Panc1 (cell line): ENCODE data around the gene PGBD5. TPM values are rescaled to one million over a fixed set of nuclear protein-coding genes. Genes with fewer than 3 reads are reported as not detected.

ENCODE experiments used
- ATAC-seq: fragments of 200-7000 bp; cut with Tn5 transposase; 2 replicates; pipeline ENCODE4 v1.9.1; 2020; ENCODE audit warnings: mild to moderate bottlenecking, moderate library complexity
- BruUV-seq: library from RNA; stranded (reverse); fragments of 400-500 nt; replicated peaks from 2 replicates; lab custom pipeline; 2021; lab: Mats Ljungman, UMichigan
- CTCF ChIA-PET: fragments of 300-600 bp; sonication (Branson Sonifier 250); formaldehyde crosslinking; loops from one replicate; lab custom pipeline; 2022; ENCODE audit warnings: antibody characterized with exemption; lab: Charles Lee
- POLR2A ChIA-PET: fragments of 300-600 bp; sonication (Branson Sonifier 250); formaldehyde crosslinking; loops from one replicate; lab custom pipeline; 2022; ENCODE audit warnings: antibody characterized with exemption; lab: Charles Lee
- DNase-seq: peaks from one replicate; pipeline ENCODE4 v3.0.0-alpha.2; 2010; ENCODE audit warnings: low read depth, low spot score
- H3K27ac ChIP-seq: 2 replicates; pipeline ENCODE4 v1.5.1; 2011; ENCODE audit warnings: mild to moderate bottlenecking, low read length, inconsistent platforms
- H3K27me3 ChIP-seq: fragments of 200-500 bp; sonication (Bioruptor generic); 2 replicates; pipeline ENCODE4 v1.6.0; 2014; ENCODE audit warnings: low read length, inconsistent platforms; ENCODE audit not compliant: control insufficient read depth, insufficient read depth
- H3K36me3 ChIP-seq: fragments of 200-500 bp; sonication (Bioruptor generic); 2 replicates; pipeline ENCODE4 v1.5.1; 2014; ENCODE audit warnings: inconsistent platforms, mild to moderate bottlenecking, low read length, moderate library complexity; ENCODE audit not compliant: control insufficient read depth, insufficient read depth
- H3K4me1 ChIP-seq: 2 replicates; pipeline ENCODE4 v1.5.1; 2011; ENCODE audit warnings: inconsistent platforms, mild to moderate bottlenecking, low read length, moderate library complexity; ENCODE audit not compliant: control insufficient read depth, insufficient read depth
- H3K4me3 ChIP-seq, 2 experiments: 2 replicates each; pipeline ENCODE4 v1.5.1; 2011 to 2012; ENCODE audit warnings: low read depth in 2 of 2, low read length in 2 of 2, mild to moderate bottlenecking in 2 of 2, inconsistent platforms in 1 of 2, moderate library complexity in 1 of 2
- H3K9me3 ChIP-seq: fragments of 200-500 bp; sonication (Bioruptor generic); 2 replicates; pipeline ENCODE4 v1.5.1; 2014; ENCODE audit warnings: low read depth, mild to moderate bottlenecking, inconsistent platforms, low read length, moderate library complexity; ENCODE audit not compliant: control insufficient read depth, insufficient read depth
- CTCF ChIP-seq: fragments of 450-650 bp; IDR thresholded peaks from 2 replicates; pipeline ENCODE4 v1.5.1; 2017; ENCODE audit warnings: mild to moderate bottlenecking
- POLR2AphosphoS5 ChIP-seq: IDR thresholded peaks from 2 replicates; pipeline ENCODE4 v1.6.1; 2012; ENCODE audit warnings: mild to moderate bottlenecking, low read depth, low read length, moderate library complexity
- REST ChIP-seq, 2 experiments: IDR thresholded peaks; 2 replicates each; pipeline ENCODE4 v1.6.1; 2011 to 2012; ENCODE audit warnings: low read depth in 2 of 2, control low read depth in 1 of 2, low read length in 1 of 2, mild to moderate bottlenecking in 1 of 2, moderate library complexity in 1 of 2; ENCODE audit not compliant: insufficient read depth in 1 of 2
- SIN3A ChIP-seq: IDR thresholded peaks from 2 replicates; pipeline ENCODE4 v1.6.1; 2012; ENCODE audit warnings: low read depth, mild to moderate bottlenecking, low read length, moderate library complexity, borderline replicate concordance; ENCODE audit not compliant: insufficient read depth
- TCF7L2 ChIP-seq: IDR thresholded peaks from 2 replicates; pipeline ENCODE4 v1.6.1; 2011; ENCODE audit warnings: mild to moderate bottlenecking, low read depth, low read length, inconsistent platforms
- in situ Hi-C: cut with HindIII; loops from 2 replicates; pipeline ENCODE4 v1.10.0; 2016; ENCODE audit warnings: low sequenced_read_pairs, low pct_unique_long_range_greater_than_20kb
- intact Hi-C: fragments of 100-400 bp; cut with micrococcal nuclease; formaldehyde crosslinking; loops from one replicate; pipeline ENCODE4 v1.10.0; 2022; ENCODE audit not compliant: unreplicated experiment
- total RNA-seq: library from RNA; stranded (reverse); gene quantifications from one replicate; pipeline ENCODE4 v1.2.1, GENCODE V29; 2021; ENCODE audit not compliant: unreplicated experiment

The PGBD5 gene
- total RNA-seq, 1 experiment from 2014 or later: 0.05 TPM

- BruUV-seq: no TSS peak
- Histone ChIP-seq H3K9me3 (no peaks in the 10 kb centered on the region), H3K27me3 (peaks cover 4% of the 10 kb centered on the region), H3K27ac (no peak overlapping the region), H3K36me3 (no peaks in the 10 kb centered on the region), H3K4me3 (no peak overlapping the region), H3K4me1 (no peaks in the 10 kb centered on the region)
- TF ChIP-seq REST (IDR thresholded peaks at IDR 0.05; ENCODE audit: insufficient read depth in 1 of 2, low read depth in 2 of 2, low read length in 1 of 2) (no peak), POLR2AphosphoS5 (no peak), CTCF (no peak), SIN3A (no peak), TCF7L2 (no peak)
- CTCF ChIA-PET: no interaction called here
- in situ Hi-C loops (no loop called here), intact Hi-C loops (loop anchor here (10.0 kb wide), 1 partner anchor 652 kb away; no protein-coding TSS in a partner anchor)
- POLR2A ChIA-PET: no interaction called here
- ATAC-seq (no peak), DNase-seq (no peak)
Measured at GRCh38 chr1:230316864-230317745, 109.0 kb downstream of the PGBD5 start.

- intact Hi-C loops: loop anchor here (10.0 kb wide), 1 partner anchor 650 kb away; no protein-coding TSS in a partner anchor
- peaks cover 4% of the 10 kb centered on the region for H3K27me3 ChIP-seq
Measured at GRCh38 chr1:230315099-230315498, 111.0 kb downstream of the PGBD5 start.

More at GRCh38 chr1:230315099-230315498, 111.0 kb downstream of the PGBD5 start:
- Histone ChIP-seq H3K36me3 (no peaks in the 10 kb centered on the region), H3K9me3 (no peaks in the 10 kb centered on the region), H3K27ac (no peak overlapping the region), H3K4me1 (no peaks in the 10 kb centered on the region), H3K4me3 (no peak overlapping the region)
- in situ Hi-C loops: no loop called here
- TF ChIP-seq TCF7L2 (no peak), POLR2AphosphoS5 (no peak), REST (IDR thresholded peaks at IDR 0.05; ENCODE audit: insufficient read depth in 1 of 2, low read depth in 2 of 2, low read length in 1 of 2) (no peak)
- CTCF ChIA-PET: interaction anchor here (0.7 kb wide), 1 partner anchor 20 kb away, joined by 3 read pairs; no protein-coding TSS in a partner anchor
- no peak for DNase-seq
- POLR2A ChIA-PET: no interaction called here
- no TSS peak for BruUV-seq
- no peak for ATAC-seq
